SIG-M5 treated with dmso at 0.1 percent for 504 hours (cell line): ENCODE results near the gene RIMBP3B.
"Not testable (repeated sequence)": the region's sequence is repeated elsewhere in the genome, so short reads cannot be mapped to it uniquely, and the experiment has no call there.

Experiments
- DNase-seq: peaks from one replicate; lab custom pipeline; 2025; ENCODE audit not compliant: unreplicated experiment; lab: John Stamatoyannopoulos, UW

The RIMBP3B gene

DNA sequence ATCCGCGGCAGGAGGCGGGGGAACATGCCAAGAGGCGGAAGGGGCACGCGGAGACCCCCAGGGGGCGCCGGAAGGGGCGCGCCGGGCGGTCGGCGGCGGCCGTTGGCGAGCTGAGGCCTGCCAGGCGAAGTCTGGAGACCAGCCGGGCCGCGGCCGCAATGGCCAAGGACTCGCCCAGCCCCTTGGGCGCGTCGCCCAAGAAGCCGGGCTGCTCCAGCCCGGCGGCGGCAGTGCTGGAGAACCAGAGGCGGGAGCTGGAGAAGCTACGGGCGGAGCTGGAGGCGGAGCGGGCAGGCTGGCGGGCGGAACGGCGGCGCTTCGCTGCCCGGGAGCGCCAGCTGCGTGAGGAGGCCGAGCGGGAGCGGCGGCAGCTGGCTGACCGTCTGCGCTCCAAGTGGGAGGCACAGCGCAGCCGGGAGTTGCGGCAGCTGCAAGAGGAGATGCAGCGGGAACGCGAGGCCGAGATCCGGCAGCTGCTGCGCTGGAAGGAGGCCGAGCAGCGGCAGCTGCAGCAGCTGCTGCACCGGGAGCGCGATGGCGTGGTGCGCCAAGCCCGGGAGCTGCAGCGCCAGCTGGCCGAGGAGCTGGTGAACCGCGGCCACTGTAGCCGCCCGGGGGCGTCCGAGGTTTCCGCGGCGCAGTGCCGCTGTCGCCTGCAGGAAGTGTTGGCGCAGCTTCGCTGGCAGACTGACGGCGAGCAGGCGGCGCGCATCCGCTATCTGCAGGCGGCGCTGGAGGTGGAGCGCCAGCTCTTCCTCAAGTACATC lies at the start of gene RIMBP3B:
Gene RIMBP3B (plus strand): TSS at position 51 of the 767 bp plus-strand sequence. CDS start 108 bp downstream, at position 159.
- DNase-seq: not testable (repeated sequence)

GRCh38 chr22:21357527-21357926 lies 26.0 kb upstream of the RIMBP3B start:
- DNase-seq: not testable (repeated sequence)

GRCh38 chr22:21360525-21360924 lies 23.0 kb upstream of the RIMBP3B start:
- not testable (repeated sequence) for DNase-seq

DNA sequence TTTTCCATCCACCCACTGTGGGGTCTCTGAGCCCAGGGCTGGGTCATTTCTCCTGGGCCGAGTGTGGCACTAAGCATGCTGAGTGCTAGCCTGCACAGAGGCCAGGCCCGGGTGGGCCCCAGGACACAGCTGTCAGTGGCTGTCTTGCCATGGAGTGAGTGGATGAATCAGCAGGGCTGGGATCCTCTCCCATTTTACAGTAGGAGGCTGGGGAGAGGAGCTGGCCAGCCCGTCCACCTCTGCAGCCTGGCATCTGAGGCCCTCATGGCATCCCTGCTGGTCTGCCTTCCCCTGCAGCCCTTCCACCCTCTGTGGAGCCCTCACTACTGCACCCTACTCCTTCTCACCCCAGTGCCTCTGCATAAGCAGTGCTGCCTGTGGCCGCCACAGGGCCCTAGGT lies 21.1 kb upstream of the RIMBP3B start:
- not testable (repeated sequence) for DNase-seq

- DNase-seq: not testable (repeated sequence)
These were observed 20.5 kb upstream of the RIMBP3B start for GRCh38 chr22:21363061-21363460.

DNA sequence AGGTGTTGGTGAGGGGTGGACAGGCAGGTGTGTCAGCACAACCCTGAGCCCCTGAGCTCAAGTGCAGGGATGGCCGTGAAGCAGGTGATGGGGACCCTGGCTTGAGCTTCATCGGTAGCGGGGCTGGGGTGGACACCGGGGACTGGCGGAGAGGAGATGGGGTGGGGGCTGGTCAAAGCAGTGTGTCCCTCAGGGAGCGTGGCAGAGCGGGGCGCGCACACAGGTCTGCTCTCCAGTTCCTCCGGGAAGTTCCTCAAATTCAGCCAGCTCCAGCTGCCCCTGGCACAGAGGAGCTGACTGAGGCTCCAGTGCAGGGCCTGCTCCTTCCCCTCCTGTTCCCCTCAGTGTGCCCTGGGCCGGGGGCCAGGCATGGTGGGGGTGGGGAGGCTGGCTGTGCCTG lies 19.7 kb upstream of the RIMBP3B start:
- not testable (repeated sequence) for DNase-seq

- not testable (repeated sequence) for DNase-seq
These were observed 19.2 kb upstream of the RIMBP3B start for GRCh38 chr22:21364362-21364761.

GRCh38 chr22:21365337-21365736 lies 18.2 kb upstream of the RIMBP3B start:
- not testable (repeated sequence) for DNase-seq

GRCh38 chr22:21368603-21369310 lies 14.8 kb upstream of the RIMBP3B start:
- DNase-seq: not testable (repeated sequence)

DNA sequence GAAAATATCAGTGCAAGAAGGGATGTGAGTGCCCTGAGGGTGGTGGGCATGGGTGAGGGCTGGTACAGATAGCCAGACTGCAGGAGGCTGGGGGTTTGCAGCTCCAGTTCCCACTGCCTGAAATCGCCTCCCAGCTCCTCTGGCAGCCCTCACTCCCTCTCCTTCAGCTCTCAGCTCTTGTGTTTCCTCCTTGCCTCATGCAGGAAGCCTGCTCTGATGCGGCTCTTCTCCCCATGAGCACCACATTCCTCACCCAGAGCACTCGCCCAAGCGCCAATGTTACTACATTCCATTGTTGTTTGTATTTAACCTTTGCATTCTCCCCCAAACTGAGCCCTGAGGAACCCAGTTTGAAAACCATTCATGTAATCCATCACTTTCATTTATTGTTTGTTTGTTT lies 7.7 kb upstream of the RIMBP3B start:
- DNase-seq: not testable (repeated sequence)

DNA sequence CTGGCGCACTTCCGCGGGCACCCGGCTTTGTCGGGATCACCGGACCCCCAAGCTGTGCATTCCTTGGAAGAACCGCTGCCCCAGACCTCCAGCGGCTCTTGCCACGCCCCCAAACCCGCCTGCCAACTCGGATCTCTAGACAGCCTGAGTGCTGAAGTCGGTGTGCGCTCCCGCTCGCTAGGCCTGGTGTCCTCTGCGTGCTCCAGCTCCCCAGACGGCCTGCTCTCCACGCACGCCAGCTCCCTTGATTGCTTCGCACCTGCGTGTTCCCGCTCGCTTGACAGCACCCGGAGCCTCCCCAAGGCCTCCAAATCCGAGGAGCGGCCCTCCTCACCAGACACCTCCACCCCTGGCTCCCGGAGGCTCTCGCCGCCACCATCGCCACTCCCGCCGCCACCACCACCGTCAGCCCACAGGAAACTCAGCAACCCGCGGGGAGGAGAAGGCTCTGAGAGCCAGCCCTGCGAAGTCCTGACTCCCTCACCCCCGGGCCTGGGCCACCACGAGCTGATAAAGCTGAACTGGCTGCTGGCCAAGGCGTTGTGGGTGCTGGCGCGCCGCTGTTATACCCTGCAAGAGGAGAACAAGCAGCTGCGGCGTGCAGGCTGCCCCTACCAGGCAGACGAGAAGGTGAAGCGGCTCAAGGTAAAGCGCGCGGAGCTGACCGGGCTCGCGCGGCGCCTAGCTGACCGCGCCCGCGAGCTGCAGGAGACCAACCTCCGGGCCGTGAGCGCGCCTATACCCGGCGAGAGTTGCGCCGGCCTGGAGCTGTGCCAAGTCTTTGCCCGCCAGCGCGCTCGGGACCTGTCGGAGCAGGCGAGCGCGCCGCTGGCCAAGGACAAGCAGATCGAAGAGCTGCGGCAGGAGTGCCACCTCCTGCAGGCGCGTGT lies 1.2 kb downstream of the RIMBP3B start:
- not testable (repeated sequence) for DNase-seq

DNA sequence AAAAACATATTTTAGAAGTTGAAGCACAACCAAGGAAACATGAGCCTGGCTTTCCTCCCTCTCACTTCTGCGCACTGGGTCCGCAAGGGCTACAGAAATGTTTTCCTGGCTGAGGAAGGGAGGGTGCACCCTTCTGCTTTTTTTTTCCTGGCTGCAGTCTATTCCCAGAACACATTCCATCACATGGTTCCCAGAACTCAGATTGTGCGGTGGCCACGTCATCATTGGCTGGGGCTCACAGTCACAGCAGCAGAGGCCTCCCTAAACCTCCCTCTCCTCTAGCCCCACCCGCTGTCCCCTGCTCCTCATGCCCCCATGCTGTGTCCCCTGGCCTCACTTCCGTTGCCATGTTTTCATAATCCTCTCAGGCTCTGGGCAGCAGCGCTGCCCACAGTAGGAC lies 5.9 kb downstream of the RIMBP3B start:
- not testable (repeated sequence) for DNase-seq

- not testable (repeated sequence) for DNase-seq
These were observed 6.5 kb downstream of the RIMBP3B start for GRCh38 chr22:21390013-21390412.

DNA sequence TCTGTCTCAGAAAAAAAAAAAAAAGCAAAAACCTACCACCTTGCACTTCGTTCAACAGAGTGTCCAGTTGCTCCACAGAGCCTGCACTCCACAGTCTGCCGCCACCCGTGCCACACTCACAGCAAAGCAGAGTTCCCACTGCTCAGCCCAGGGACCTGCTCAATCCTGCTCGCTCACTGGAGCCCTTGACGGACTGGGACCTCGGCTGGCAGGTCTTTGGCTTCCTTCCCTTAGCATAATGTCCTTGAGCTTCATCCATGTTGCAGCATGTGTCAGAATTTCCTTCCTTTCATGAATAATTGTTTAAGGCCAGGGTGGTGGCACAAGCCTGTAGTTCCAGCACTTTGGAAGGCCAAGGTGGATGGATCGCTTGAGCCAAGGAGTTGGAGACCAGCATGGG lies 11.1 kb downstream of the RIMBP3B start:
- not testable (repeated sequence) for DNase-seq

DNA sequence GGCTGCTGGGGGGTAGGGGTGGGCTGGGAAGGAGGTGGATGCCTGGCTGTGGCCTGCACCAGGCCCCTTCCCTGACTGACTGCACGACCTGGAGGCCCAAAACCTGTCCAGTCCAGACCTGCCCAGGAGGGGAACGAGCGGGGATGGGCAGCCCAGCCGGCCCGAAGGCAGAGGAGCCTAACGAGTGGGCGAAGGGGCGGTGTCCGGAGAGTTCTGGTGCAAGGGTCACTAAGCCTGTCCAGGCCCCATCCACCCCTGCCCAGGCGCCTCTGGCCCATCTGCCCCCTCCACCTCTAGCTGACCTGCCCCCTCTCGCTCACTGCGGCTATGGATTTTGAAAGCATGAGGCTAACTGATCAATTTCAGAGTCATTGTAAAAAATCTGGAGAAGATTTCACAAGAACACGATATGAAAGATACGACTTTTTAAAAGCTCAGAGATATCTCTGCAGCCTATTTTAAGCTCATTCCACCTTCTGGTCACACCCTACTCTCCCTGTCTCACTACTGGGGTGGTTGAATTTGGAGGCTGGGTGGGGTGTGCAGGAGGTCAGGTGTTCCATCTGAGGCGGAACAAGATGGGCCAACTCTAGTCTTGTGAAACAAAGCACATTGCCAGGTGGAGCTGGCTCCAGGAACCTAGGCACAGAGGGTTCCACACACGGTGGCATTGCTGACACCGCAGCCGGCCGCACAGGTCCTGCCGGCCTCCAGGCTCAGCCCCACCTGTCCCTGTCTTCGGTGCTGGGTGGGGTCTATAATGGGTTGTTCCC lies 17.8 kb downstream of the RIMBP3B start:
- DNase-seq: not testable (repeated sequence)

- DNase-seq: not testable (repeated sequence)
These were observed 19.3 kb downstream of the RIMBP3B start for GRCh38 chr22:21402763-21403314.

- not testable (repeated sequence) for DNase-seq
These were observed 23.6 kb downstream of the RIMBP3B start for GRCh38 chr22:21407139-21407538.

DNA sequence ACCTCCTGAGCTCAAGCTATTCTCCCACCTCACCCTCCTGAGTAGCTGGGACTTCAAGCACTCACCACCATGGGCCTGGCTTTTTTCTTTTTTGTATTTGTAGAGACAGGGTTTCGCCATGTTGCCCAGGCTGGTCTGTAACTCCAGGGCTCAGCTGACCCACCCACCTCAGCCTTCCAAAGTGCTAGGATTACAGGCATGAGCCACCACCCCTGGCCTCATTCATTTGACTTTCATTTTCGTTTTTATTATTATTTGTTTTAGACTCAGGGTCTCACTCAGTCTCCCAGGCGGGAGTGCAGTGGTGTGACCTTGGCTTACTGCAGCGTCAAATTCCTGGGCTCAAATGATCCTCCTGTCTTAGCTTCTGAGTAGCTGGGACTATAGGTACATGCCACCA lies 24.2 kb downstream of the RIMBP3B start:
- DNase-seq: not testable (repeated sequence)

GRCh38 chr22:21416375-21416774 lies 32.8 kb downstream of the RIMBP3B start:
- DNase-seq: not testable (repeated sequence)

- DNase-seq: not testable (repeated sequence)
These were observed 33.7 kb downstream of the RIMBP3B start, which contains the start of gene HIC2 for GRCh38 chr22:21417227-21417746. TSS of gene HIC2 (plus strand) at chr22:21417371. CDS start at chr22:21442832, 25,461 bp downstream.
